ENCODE results near the gene MZF1.
"Not testable (repeated sequence)": the region's sequence is repeated elsewhere in the genome, so short reads cannot be mapped to it uniquely, and the experiment has no call there.

- not testable (repeated sequence) for TF ChIP-seq SUZ12 (IDR thresholded peaks at IDR 0.05); FOXK2 (IDR thresholded peaks at IDR 0.05); FOXM1 (IDR thresholded peaks at IDR 0.05; ENCODE audit: borderline replicate concordance); HDGF (IDR thresholded peaks at IDR 0.05; ENCODE audit: borderline replicate concordance); FOXA1 (IDR thresholded peaks at IDR 0.05); SP1 (IDR thresholded peaks at IDR 0.05); PKNOX1 (IDR thresholded peaks at IDR 0.05); BHLHE40 (IDR thresholded peaks at IDR 0.05; ENCODE audit: borderline replicate concordance); ARNT (IDR thresholded peaks at IDR 0.05); L3MBTL2 (conservative IDR thresholded peaks at IDR 0.05); CTBP1 (IDR thresholded peaks at IDR 0.05; ENCODE audit: borderline replicate concordance); ELF4 (IDR thresholded peaks at IDR 0.05); ZNF384 (IDR thresholded peaks at IDR 0.05); TARDBP (IDR thresholded peaks at IDR 0.05)
Observed at GRCh38 chr19:58577581-58577980, 4.4 kb upstream of the MZF1 start.
